Measurements from ENCODE around the gene HCRTR2.

GRCh38 chr6:55299286-55299985, 125.1 kb downstream of the HCRTR2 start:
- TF ChIP-seq, protein P1, sequence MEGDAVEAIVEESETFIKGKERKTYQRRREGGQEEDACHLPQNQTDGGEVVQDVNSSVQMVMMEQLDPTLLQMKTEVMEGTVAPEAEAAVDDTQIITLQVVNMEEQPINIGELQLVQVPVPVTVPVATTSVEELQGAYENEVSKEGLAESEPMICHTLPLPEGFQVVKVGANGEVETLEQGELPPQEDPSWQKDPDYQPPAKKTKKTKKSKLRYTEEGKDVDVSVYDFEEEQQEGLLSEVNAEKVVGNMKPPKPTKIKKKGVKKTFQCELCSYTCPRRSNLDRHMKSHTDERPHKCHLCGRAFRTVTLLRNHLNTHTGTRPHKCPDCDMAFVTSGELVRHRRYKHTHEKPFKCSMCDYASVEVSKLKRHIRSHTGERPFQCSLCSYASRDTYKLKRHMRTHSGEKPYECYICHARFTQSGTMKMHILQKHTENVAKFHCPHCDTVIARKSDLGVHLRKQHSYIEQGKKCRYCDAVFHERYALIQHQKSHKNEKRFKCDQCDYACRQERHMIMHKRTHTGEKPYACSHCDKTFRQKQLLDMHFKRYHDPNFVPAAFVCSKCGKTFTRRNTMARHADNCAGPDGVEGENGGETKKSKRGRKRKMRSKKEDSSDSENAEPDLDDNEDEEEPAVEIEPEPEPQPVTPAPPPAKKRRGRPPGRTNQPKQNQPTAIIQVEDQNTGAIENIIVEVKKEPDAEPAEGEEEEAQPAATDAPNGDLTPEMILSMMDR (IDR thresholded peaks at IDR 0.05) = no peak
- no peak for TF ChIP-seq POLR2AphosphoS5 (IDR thresholded peaks at IDR 0.05; ENCODE audit: low read depth, low read length)
- no peak for TF ChIP-seq REST (IDR thresholded peaks at IDR 0.05; ENCODE audit: insufficient read depth in 1 of 2, low read depth in 2 of 2, low read length in 1 of 2)

Data from Panc1 (cell line).